ENCODE measurements around the gene EBLN2.

EBLN2 gene

GRCh38 chr3:73061416-73061815 is at the start of gene EBLN2:
EBLN2 (plus strand) TSS chr3:73061659; CDS start chr3:73062082, 423 bp downstream.
- DNase-seq: no peak

DNA sequence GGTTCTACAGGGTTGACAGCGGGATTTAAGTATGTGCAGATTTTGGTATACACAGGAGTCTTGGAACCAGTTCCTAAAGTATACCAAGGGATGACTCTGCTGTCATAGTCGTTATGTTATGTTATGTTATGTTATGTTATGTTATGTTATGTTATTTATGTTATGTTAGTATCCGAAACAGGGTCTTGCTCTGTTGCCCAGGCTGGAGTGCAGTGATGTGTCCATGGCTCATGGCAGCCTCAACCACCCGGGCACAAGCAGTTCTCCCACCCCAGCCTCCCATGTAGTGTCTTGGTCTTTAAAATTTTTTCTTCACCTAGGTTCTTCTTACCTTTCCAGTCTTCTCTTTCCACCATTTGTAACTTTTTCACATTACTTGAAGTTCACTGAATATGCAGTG is 43.2 kb upstream of the EBLN2 start:
- no peak for DNase-seq

DNA sequence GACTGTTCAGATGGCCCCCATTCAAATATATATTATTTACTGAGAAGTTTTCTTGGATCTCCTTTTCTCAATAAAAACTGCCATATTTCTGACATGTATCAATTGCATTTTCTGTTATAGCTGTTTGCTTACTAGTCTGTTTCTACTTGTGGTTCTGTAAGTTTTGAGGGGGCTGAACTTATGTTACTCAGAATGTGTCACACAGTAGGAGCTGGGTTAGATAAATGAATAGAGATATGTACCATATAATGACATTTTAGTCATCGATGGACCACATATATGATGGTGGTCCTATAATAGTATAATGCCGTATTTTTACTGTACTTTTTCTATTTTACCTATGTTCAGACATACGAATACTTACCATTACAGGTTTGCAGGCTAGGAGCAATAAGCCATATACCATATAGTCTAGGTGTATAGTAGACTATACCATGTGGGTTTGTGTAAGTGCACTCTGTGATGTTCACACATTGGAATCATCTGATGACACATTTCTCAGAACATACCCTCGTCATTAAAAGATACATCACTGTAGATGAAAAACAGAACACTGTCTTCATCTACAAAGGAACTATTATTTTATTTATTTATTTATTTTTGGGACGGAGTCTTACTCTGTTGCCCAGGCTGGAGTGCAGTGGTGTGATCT is 42.5 kb upstream of the EBLN2 start:
- DNase-seq: no peak

GRCh38 chr3:73021301-73021835 is 40.1 kb upstream of the EBLN2 start:
- no peak for DNase-seq

DNA sequence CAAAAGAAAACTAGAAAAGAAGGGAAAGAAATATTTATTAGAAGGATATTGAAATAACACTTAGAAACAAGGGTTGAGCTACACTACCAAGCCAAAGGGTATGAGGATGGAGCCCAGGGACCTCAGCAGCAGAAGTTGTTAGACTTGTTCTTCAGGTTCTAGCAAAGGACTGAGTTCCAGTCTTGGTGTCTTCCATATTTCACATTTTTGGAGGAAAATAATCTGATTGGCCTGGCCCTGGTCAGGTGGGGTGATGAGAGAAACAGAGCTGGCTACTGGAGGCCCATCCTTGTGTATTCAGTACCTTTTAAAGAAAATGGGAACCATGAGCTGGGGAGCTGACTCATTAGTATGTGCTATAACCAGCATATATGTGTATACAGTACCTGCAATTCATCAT is 36.6 kb upstream of the EBLN2 start:
- DNase-seq: no peak

GRCh38 chr3:73026111-73026759 is 35.2 kb upstream of the EBLN2 start:
- DNase-seq: no peak

GRCh38 chr3:73026760-73027113 is 34.7 kb upstream of the EBLN2 start:
- no peak for DNase-seq

DNA sequence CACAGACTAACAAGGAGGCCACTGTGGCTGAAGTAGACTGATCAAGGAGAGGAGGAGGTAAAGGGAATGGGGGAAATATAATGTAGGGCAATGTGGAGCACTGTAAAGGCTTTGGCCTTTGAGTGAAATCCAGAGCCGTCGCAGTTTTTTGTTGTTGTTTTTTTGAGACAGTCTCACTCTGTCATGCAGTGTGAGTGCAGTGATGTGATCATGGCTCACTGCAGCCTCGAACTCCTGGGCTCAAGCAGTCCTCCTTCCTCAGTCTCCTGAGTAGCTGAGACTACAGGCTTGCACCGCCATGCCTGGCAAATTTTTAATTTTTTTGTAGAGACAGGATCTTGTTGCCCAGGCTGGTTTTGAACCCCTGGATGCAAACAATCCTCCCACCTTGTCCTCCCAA is 32.7 kb upstream of the EBLN2 start:
- no peak for DNase-seq

GRCh38 chr3:73029321-73029796 is 32.1 kb upstream of the EBLN2 start:
- no peak for DNase-seq

DNA sequence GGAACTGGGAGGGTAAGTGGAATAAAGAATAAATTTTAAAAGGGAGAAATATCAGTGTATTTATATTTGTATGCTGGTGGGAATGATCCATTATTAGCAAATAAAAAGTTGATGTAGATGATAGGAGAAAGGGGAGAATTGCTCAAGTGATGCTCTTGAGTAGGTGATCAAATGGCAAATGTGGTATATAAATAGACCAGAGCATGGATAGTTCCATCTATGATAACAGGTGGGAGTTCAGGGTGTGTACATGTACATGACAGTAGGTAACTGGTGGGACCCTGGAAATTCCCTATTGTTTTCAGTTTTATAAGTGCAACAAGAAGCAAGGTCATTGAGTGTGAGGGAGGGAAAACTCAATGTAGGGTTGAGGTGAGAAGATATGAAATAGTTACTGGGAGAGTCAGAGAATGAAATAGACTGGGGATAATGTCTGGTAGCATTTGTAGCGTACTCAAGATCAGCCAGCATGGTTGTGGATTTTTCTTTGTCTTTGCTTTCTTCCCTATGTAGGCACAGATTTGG is 31.3 kb upstream of the EBLN2 start:
- DNase-seq: no peak

DNA sequence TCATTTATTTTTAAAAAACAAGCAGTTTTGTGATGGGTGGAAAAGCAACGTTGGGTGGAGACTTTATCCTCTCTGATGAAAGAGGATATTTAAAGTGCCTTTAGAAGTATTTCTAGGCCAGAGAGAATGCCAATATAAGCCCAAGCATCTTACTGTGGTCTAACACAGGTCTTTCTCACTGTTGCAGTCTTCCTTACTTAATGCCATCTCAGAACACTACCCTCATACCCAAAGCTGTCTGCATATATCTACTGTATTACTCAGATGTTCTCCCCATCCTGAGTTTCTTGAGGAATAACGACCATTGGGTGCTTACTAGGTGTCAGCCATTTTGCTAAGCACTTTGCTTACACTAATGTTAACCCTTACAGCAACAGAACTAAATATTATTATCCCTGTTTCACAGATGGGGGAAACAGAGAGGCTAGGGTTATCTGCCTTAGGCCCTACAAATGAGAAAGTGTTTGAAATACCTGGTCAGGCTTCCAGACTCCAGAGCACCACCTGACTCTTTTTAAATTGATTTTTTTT is 29.8 kb upstream of the EBLN2 start:
- DNase-seq: no peak

GRCh38 chr3:73036694-73037591 is 24.5 kb upstream of the EBLN2 start:
- no peak for DNase-seq

- no peak for DNase-seq
Measured at GRCh38 chr3:73041537-73041936, 19.9 kb upstream of the EBLN2 start.

GRCh38 chr3:73043414-73043813 is 18.0 kb upstream of the EBLN2 start:
- DNase-seq: no peak

DNA sequence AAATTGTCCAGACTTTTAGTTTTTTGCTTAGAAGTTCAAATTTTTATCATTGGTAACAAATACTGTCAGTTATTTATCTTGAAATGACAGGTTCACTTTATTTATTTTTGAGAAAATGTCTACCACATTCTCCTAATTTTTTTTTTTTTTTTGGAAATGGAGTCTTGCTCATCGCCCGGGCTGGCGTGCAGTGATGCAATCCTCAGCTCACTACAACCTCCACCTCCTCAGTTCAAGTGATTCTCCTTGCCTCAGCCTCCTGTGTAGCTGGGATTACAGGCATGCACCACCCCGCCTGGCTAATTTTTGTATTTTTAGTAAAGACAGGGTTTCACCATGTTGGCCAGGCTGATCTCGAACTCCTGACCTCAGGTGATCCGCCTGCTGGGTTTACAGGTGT is 16.1 kb upstream of the EBLN2 start:
- no peak for DNase-seq

- DNase-seq: no peak
Measured at GRCh38 chr3:73046195-73046594, 15.3 kb upstream of the EBLN2 start.

DNA sequence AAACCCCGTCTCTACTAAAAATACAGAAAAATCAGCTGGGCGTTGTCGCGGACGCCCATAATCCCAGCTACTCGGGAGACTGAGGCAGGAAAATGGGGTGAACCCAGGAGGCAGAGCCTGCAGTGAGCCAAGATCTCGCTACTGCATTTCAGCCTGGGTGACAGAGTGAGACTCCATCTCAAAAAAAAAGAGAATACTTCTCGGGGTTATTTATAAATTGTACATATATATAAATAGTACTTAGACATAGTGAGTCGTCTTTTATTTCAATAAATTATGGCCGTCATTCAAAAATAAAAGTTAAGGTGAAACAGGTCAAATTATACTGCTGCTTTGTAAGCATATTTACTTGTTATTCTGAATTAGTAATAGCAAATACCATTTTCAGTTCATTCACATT is 12.1 kb upstream of the EBLN2 start:
- DNase-seq: no peak

DNA sequence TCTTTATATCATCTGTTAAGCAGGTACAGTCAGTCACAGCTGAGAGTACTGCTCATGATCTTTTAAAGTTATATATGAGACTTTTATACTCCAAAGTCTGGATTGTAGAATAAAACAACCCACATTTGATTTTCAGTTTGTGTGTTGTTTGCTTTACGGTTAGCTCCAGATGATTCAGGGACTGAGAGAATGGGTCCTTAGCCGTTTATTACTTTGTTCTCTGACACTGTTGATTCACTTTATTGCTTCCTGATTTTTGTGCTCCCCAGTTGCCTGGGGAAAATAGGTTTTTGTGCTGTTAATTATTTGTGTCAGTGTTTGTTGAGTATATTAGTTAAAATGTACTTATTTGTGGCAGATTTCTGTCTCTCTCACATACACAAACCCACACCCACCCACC is 8.6 kb upstream of the EBLN2 start:
- no peak for DNase-seq

DNA sequence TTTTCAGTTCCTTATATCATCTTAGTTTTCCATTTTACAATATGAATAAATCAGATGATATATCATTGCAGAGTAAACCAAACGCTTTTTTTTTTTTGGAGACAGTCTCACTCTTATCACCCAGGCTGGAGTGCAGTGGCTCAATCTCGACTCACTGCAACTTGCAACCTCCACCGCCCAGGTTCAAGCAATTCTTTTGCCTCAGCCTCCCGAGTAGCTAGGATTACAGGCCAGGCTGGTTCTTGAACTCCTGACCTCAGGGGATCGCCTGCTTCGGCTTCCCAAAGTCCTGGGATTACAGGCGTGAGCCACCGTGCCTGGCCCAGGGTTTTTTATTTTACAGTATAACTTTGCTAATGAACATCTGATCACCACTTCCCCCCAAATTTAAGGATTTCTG is 5.9 kb upstream of the EBLN2 start:
- no peak for DNase-seq

GRCh38 chr3:73056014-73056844 is 5.2 kb upstream of the EBLN2 start:
- DNase-seq: no peak

DNA sequence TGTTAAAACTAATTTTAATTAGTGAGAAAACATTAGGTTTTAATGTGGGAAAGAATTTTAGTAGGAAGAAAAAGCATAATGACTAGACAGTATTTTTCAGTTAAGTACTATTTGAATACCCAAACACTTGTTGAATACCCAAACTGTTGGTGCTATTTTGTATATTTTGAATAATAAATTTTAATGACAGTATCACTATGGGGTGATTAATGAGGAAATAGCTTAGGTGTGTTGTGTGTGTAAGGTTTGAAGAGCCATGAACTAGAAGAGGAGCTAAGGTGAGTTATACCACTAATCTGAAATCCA is 4.7 kb upstream of the EBLN2 start:
- no peak for DNase-seq

DNA sequence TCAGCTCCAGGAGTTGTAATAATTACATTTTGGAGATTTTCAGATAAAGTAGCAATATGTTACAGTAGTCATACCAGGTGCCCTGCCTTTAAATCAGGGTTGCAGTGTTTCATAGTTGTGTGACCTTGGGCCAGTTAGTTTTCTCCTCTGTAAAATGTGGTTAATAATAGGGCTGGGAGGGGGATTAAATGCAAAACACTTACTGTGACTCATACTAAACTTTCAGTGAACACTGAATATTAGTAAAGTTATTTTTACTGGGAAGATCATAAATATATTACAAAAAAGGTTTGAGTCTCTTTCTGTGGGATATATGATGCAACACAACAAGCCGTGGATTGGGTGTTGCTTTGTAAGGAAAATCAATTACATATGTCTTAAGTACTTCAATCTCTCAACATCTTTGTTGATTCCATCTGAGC is 1.1 kb upstream of the EBLN2 start:
- no peak for DNase-seq

All from NCI-H1105 (cell line).